Kidney epithelial cell (primary cell): ENCODE results near the gene TAGAP. TPM values are rescaled to one million over a fixed set of nuclear protein-coding genes. Genes with fewer than 3 reads are reported as not detected.
"Not testable (repeated sequence)": the region's sequence is repeated elsewhere in the genome, so short reads cannot be mapped to it uniquely, and the experiment has no call there.

ENCODE experiments used
- DNase-seq: peaks from one replicate; pipeline ENCODE4 v3.0.0-alpha.2; 2010; ENCODE audit warnings: low read depth
- H3K27me3 ChIP-seq: 2 replicates; pipeline ENCODE4 v1.6.0; 2011; ENCODE audit warnings: low read length; ENCODE audit not compliant: control insufficient read depth, insufficient read depth
- H3K36me3 ChIP-seq: 2 replicates; pipeline ENCODE4 v1.5.1; 2011; ENCODE audit warnings: low read length; ENCODE audit not compliant: control insufficient read depth, insufficient read depth
- H3K4me3 ChIP-seq: 2 replicates; pipeline ENCODE4 v1.5.1; 2011; ENCODE audit warnings: low read depth, mild to moderate bottlenecking, control low read depth, low read length
- CTCF ChIP-seq: IDR thresholded peaks from 2 replicates; pipeline ENCODE4 v1.5.1; 2011; ENCODE audit warnings: mild to moderate bottlenecking, moderate library complexity, low read length, control low read depth, inconsistent platforms; ENCODE audit not compliant: insufficient read depth, poor library complexity, severe bottlenecking
- total RNA-seq: library from RNA; depleted of rRNA; stranded (reverse); fragments of >200 nt; gene quantifications from 2 replicates; pipeline ENCODE4 v1.2.3, GENCODE V29; 2015

The TAGAP gene
- total RNA-seq, 1 donor from 2014 or later, result 0.96 TPM

- no peak overlapping the region for H3K4me3 ChIP-seq
- no peak for TF ChIP-seq CTCF
- H3K36me3 ChIP-seq, result no peaks in the 10 kb centered on the region
- no peak for DNase-seq
- H3K27me3 ChIP-seq, result no peaks in the 10 kb centered on the region
Observed at GRCh38 chr6:159023893-159024292, 20.9 kb downstream of the TAGAP start.

GRCh38 chr6:159020011-159020410 lies 24.8 kb downstream of the TAGAP start:
- DNase-seq, result no peak
- no peaks in the 10 kb centered on the region for H3K27me3 ChIP-seq
- no peak for TF ChIP-seq CTCF
- no peaks in the 10 kb centered on the region for H3K36me3 ChIP-seq
- no peak overlapping the region for H3K4me3 ChIP-seq

GRCh38 chr6:159017757-159018559 lies 26.8 kb downstream of the TAGAP start:
- Histone ChIP-seq H3K27me3 (no peaks in the 10 kb centered on the region), H3K4me3 (no peak overlapping the region), H3K36me3 (no peaks in the 10 kb centered on the region)
- TF ChIP-seq CTCF, result no peak
- no peak for DNase-seq

- TF ChIP-seq CTCF, result no peak
- no peaks in the 10 kb centered on the region for H3K36me3 ChIP-seq
Observed at GRCh38 chr6:159014406-159014805, 30.4 kb downstream of the TAGAP start.

GRCh38 chr6:159013229-159013628 lies 31.6 kb downstream of the TAGAP start:
- no peak for TF ChIP-seq CTCF
- no peak for DNase-seq
- no peak overlapping the region for H3K4me3 ChIP-seq
- no peaks in the 10 kb centered on the region for H3K36me3 ChIP-seq
- no peaks in the 10 kb centered on the region for H3K27me3 ChIP-seq

More at GRCh38 chr6:159014406-159014805, 30.4 kb downstream of the TAGAP start:
- no peak overlapping the region for H3K4me3 ChIP-seq
- no peaks in the 10 kb centered on the region for H3K27me3 ChIP-seq
- no peak for DNase-seq

GRCh38 chr6:159012201-159012600 lies 32.6 kb downstream of the TAGAP start:
- no peak for TF ChIP-seq CTCF
- DNase-seq, result no peak
- no peak overlapping the region for H3K4me3 ChIP-seq
- H3K27me3 ChIP-seq, result no peaks in the 10 kb centered on the region
- H3K36me3 ChIP-seq, result no peaks in the 10 kb centered on the region

GRCh38 chr6:159010037-159010612 lies 34.7 kb downstream of the TAGAP start:
- DNase-seq, H3K36me3 ChIP-seq, H3K4me3 ChIP-seq, H3K27me3 ChIP-seq: not testable (repeated sequence)
